ENCODE data around the gene ETV6.
"Not testable (repeated sequence)": the region's sequence is repeated elsewhere in the genome, so short reads cannot be mapped to it uniquely, and the experiment has no call there.

Gene ETV6

DNA sequence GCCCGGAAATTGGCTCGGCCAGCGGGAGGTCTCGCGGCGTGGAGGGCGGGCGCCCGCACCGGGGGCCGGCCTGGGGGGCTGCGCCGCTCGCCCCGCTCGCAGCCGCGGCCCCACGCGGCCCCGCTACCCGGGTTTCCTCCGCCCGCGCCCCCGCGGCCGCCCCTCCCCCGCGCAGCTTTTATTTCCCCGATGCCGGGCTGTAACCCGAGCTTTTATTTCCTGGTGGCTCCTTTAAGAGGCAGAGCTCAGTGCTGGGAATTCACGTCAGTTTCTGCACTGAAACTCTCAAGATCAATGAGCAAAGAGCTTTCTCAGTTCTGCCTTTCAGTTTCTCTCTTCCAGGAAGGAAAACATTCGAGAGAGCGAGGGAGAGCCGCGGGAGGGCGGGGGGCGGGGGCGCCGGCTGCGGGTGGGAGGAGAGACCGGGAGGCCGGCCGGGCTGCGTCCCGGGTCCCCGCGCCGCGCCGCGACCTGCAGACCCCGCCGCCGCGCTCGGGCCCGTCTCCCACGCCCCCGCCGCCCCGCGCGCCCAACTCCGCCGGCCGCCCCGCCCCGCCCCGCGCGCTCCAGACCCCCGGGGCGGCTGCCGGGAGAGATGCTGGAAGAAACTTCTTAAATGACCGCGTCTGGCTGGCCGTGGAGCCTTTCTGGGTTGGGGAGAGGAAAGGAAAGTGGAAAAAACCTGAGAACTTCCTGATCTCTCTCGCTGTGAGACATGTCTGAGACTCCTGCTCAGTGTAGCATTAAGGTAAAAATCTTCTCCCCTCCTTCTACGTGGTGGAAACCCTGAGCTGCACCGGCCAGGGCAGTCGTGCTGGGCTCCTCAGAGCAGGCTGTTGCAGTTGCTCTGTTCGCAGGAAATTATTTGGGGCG, at the start of gene ETV6:
TSS of gene ETV6 (plus strand) at position 262 of the 873 bp plus-strand sequence. CDS start at position 716, 454 bp downstream.
- peak; percentile 65 for DNase-seq (ENCODE audit: low spot score)

DNA sequence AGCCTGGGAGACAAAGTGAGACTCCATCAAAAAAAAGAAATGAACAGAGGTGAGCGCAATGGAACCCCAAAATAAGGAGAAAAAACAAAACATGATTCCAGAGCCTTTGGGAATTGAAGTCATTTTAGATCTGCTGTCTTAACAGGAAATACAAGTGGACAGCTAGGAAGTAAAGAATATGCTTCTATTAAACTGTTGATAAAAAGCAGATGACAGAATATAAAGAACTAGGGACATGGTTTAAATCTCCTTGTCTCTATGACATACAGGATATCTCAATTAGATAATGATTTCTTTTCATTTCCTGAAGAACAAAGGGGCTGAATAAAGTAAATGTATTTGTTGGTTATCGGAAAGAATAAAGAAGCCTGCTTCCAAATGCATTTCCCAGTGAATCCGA, 49.3 kb upstream of the ETV6 start:
- DNase-seq (ENCODE audit: low spot score) = no peak

DNA sequence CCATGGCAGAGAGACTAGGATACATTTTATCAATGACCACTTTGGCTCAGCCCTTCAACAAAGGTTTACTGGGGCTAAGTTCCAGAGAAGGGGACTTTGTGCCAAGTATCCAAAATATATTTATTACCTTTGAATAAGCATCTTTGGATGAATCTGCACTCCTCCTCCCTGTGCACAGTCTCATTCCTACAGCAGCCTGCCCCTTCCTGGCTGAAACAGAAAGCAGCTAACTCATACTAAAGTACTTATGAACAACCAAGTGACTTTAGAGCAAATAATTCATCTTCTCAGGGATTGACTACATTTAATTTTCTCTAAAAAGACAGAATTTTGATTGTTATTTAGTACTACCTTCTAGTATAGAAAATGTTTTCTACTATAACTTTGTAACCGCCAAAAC, 47.8 kb upstream of the ETV6 start:
- no peak for DNase-seq (ENCODE audit: low spot score)

DNA sequence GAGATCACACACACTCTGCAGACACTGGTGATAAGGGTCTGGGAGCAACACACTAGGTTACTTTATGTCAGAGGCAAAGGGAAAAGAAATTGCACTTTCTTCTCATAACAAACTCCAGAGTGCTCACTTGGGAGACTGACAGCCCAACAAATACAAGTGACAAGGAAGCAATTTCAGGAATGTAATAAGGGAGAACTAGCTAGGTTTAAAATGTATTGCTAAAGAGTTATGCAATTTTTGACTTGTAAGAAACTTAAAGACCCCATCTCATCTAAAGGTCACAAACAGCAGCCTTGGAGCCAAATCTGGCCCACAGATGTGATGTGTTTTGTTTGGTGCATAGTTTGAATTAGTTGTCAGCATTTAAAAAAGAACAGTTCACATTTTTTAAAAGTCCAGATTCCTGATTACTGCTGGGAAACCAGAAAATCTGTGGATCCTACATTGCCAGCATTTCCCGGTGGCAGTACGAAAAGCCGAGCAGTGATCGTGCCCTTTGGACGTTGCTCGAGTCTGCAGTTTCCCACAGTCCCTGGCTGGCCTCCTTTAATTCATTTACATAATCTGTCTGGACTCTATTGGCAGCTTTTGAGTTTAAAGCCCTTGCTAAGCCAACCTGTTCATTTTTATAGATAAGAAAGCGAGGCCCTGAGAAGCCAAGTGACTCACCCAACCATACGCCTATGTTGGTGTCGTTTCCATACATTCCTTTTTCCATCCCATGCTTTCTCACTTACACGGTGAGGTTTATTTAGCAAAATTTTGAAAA, 42.0 kb upstream of the ETV6 start:
- peak; percentile 26 for DNase-seq (ENCODE audit: low spot score)

- no peak for DNase-seq (ENCODE audit: low spot score)
Observed at GRCh38 chr12:11609045-11609444, 40.4 kb upstream of the ETV6 start.

DNA sequence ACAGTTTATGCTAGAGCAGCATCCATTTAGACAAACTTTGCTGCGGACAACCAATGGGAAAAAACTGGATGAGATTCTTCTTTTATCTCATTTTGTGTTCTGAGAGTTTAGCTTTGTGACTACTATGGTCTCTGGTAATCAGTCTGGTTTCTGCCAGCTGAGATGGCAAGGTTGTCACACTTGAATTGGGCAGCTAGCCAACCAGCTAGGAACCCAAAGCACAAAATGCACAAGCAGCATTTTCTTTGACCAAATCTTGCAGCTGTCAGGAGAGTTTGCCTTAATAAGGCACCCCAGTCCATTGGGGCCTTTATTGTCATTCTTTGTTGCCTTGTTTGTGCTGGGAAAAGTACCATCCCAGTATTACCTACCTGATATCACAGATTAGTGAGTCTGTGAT, 34.0 kb upstream of the ETV6 start:
- no peak for DNase-seq (ENCODE audit: low spot score)

GRCh38 chr12:11618046-11618445, 31.4 kb upstream of the ETV6 start:
- DNase-seq (ENCODE audit: low spot score) = no peak

- no peak for DNase-seq (ENCODE audit: low spot score)
Observed at GRCh38 chr12:11621797-11622423, 27.6 kb upstream of the ETV6 start.

GRCh38 chr12:11622876-11623281, 26.6 kb upstream of the ETV6 start:
- DNase-seq (ENCODE audit: low spot score) = no peak

- DNase-seq (ENCODE audit: low spot score) = no peak
Observed at GRCh38 chr12:11623382-11623781, 26.1 kb upstream of the ETV6 start.

DNA sequence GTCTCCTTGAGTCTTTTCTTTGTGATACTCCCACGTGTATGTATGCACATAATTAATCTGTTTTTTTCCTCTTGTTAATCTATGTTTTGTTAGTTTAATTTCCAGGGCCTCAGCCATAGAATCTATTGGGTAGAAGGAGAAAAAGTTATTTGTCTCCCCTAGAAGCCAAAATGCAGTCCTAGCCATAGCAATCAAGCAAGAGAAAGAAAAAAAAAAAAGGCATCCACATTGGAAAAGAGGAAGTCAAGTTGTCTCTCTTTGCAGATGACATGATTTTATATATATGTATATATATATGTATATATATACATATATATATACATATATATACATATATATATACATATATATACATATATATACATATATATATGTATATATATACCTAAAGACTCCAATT, 25.4 kb upstream of the ETV6 start:
- no peak for DNase-seq (ENCODE audit: low spot score)

GRCh38 chr12:11627709-11628108, 21.8 kb upstream of the ETV6 start:
- DNase-seq (ENCODE audit: low spot score) = not testable (repeated sequence)

DNA sequence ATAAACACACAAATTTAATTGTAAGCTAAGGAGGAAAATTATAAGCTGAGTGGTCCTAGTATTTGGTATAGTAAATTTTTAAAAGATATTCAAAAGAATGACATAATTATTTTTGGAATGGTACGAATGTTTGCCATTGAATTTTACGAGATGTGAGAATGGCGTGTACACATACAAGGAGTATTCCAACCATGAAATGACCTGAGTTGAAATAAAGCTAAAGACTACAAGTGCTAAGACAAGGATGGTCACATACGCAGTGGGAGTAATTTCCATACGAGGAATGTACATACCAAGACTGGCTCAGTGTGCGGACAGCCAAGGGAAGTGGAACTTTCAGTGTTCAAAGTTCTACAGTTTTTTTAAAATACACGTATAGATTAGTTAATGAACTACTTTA, 21.1 kb upstream of the ETV6 start:
- no peak for DNase-seq (ENCODE audit: low spot score)

DNA sequence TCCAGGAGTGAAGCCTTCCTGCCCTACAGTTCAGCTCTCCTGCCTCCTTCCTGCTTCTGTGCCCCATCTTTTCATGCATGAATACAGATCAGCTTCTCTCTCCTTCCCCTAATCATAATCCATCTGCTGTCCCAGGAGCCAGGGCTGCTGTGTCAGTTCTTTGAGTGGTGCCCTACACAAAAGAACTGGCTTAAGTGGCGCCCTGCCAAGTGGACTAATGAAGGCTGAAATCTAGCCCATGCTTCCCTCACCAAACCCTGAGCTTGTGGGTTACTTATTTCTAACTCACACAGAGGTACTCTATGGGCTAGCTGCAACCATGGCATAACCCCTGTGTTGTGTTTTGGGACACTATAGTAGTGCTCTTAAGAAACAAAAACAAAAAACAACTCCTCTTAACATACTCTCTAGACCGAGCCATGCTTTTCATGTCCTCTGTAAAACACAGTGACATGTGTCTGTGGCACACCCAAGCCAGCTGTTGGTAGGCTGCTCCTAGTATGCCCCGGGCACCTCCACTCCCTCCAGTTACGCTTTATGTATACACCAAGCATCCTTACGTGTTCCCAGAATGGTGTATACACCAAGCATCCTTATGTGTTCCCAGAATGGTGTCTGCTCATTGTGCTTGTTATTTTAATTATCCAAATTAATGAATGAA, 19.3 kb upstream of the ETV6 start:
- no peak for DNase-seq (ENCODE audit: low spot score)

DNA sequence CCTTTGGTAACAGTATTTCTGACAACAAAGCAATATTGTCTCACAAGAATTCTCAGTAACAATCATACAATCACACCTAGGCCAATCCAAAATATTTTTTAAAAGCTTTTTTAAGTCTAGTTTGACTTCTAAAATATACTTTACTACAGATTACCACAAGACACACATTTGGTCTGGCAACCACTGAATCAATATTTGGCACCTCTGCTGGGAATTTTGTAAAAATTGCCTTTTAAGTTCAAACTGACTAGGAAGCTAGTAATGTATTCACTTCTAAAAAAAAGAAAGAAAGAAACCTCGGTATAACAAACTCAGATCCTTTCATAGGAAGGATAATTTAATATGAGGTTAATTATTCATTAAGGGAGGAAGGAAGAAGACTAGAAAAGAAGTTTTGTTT, 18.2 kb upstream of the ETV6 start:
- DNase-seq (ENCODE audit: low spot score) = no peak

GRCh38 chr12:11631881-11632280, 17.6 kb upstream of the ETV6 start:
- DNase-seq (ENCODE audit: low spot score) = not testable (repeated sequence)

- DNase-seq (ENCODE audit: low spot score) = no peak
Observed at GRCh38 chr12:11633968-11634367, 15.5 kb upstream of the ETV6 start.

GRCh38 chr12:11635341-11635740, 14.1 kb upstream of the ETV6 start:
- no peak for DNase-seq (ENCODE audit: low spot score)

DNA sequence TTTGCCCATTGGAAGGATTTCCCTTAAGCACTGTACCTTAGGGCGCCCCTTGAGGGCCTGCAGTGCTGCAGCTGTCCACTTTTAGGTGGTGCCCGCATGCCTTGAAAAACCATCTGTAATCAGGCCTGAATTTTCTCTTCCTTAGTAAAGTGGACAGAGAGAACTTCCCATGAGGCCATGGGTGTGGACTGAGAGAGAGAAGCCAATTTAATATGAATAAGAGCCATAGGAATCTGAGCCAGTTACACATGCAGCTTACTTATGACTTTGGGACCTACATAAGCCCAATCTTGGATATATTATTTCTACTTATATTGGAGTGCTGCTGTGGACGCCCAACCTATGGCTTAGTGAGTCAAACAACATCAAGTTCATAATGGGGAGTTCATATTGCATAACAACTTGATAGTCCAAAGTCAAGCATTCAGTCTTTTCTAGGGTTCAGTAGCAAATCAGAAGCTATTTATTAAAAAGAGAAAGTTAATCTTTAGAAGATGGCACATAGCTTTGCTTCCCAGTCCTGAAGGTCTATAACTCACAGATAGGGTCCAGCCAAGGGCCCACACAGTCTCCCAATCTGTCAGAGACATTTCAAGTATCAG, 11.1 kb upstream of the ETV6 start:
- no peak for DNase-seq (ENCODE audit: low spot score)

GRCh38 chr12:11639454-11639853, 10.0 kb upstream of the ETV6 start:
- no peak for DNase-seq (ENCODE audit: low spot score)

GRCh38 chr12:11641522-11641921, 8.0 kb upstream of the ETV6 start:
- DNase-seq (ENCODE audit: low spot score) = no peak

- DNase-seq (ENCODE audit: low spot score) = no peak
Observed at GRCh38 chr12:11642785-11643184, 6.7 kb upstream of the ETV6 start.

All from HuH-7 (cell line).